Progenitor cell of endocrine pancreas (in vitro differentiated cells): ENCODE results near the gene CFAP47. TPM values are rescaled to one million over a fixed set of nuclear protein-coding genes. Genes with fewer than 3 reads are reported as not detected.

ENCODE experiments used
- DNase-seq: peaks from one replicate; pipeline ENCODE4 v3.0.0; 2021; ENCODE audit warnings: low spot score; ENCODE audit not compliant: unreplicated experiment
- H3K27ac Mint-ChIP-seq: 2 replicates; pipeline ENCODE4 v1.8.0; 2021; ENCODE audit warnings: mild to moderate bottlenecking, moderate library complexity, mixed read lengths
- H3K27me3 Mint-ChIP-seq: 2 replicates; pipeline ENCODE4 v1.8.0; 2021; ENCODE audit warnings: mixed read lengths
- H3K36me3 Mint-ChIP-seq: 2 replicates; pipeline ENCODE4 v1.8.0; 2022; ENCODE audit warnings: mixed read lengths; ENCODE audit not compliant: insufficient read depth
- H3K4me1 Mint-ChIP-seq: 2 replicates; pipeline ENCODE4 v1.8.0; 2021; ENCODE audit warnings: low read depth, mixed read lengths
- H3K4me3 Mint-ChIP-seq: 2 replicates; pipeline ENCODE4 v1.8.0; 2021; ENCODE audit warnings: low read depth, mild to moderate bottlenecking, moderate library complexity, mixed read lengths
- H3K9me3 Mint-ChIP-seq: 2 replicates; pipeline ENCODE4 v1.8.0; 2021; ENCODE audit warnings: low read depth, mixed read lengths
- total RNA-seq: library from RNA; stranded (reverse); gene quantifications from 2 replicates; pipeline ENCODE4 v1.2.1, GENCODE V29; 2021
- TF ChIP-seq, protein P1 (sequence below): fragments of 200-600 bp; sonication (generic); IDR thresholded peaks from one replicate; pipeline ENCODE4 v1.5.0; 2021; ENCODE audit warnings: antibody characterized with exemption, mild to moderate bottlenecking; ENCODE audit not compliant: unreplicated experiment

CFAP47 gene
- total RNA-seq, 1 donor from 2014 or later, result 1.7 TPM

DNA sequence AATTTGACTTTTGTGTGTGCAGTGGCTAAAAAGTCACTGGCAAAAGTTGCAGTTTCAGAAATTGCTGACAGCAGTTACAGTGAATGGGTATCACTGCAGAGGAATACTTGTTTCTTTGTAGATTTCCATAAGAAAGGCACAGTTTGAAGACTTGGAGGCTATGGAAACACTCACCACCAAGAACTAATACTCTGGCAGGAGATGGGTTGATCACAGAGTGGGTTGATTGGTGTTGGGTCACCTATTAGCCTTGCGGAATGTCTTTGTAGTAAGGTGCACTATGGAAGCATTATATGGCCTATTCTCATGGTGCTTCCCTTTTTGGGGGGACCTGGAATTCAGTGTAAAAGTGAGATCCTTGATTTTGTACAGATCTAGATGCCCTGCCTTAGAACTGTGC, 502.8 kb downstream of the CFAP47 start:
- Mint-ChIP-seq H3K27ac (no peak overlapping the region), H3K9me3 (peaks cover 8% of the 10 kb centered on the region), H3K4me3 (no peak overlapping the region), H3K27me3 (no peaks in the 10 kb centered on the region), H3K36me3 (no peaks in the 10 kb centered on the region), H3K4me1 (no peaks in the 10 kb centered on the region)
- TF ChIP-seq, protein P1, sequence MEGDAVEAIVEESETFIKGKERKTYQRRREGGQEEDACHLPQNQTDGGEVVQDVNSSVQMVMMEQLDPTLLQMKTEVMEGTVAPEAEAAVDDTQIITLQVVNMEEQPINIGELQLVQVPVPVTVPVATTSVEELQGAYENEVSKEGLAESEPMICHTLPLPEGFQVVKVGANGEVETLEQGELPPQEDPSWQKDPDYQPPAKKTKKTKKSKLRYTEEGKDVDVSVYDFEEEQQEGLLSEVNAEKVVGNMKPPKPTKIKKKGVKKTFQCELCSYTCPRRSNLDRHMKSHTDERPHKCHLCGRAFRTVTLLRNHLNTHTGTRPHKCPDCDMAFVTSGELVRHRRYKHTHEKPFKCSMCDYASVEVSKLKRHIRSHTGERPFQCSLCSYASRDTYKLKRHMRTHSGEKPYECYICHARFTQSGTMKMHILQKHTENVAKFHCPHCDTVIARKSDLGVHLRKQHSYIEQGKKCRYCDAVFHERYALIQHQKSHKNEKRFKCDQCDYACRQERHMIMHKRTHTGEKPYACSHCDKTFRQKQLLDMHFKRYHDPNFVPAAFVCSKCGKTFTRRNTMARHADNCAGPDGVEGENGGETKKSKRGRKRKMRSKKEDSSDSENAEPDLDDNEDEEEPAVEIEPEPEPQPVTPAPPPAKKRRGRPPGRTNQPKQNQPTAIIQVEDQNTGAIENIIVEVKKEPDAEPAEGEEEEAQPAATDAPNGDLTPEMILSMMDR, result no peak
- no peak for DNase-seq

GRCh38 chrX:36431819-36432218, 512.3 kb downstream of the CFAP47 start:
- no peak for DNase-seq
- no peaks in the 10 kb centered on the region for H3K4me1 Mint-ChIP-seq
- TF ChIP-seq, protein P1, result no peak
- no peak overlapping the region for H3K4me3 Mint-ChIP-seq
- H3K9me3 Mint-ChIP-seq, result peaks cover 15% of the 10 kb centered on the region
- H3K27me3 Mint-ChIP-seq, result no peaks in the 10 kb centered on the region
- no peaks in the 10 kb centered on the region for H3K36me3 Mint-ChIP-seq
- no peak overlapping the region for H3K27ac Mint-ChIP-seq

DNA sequence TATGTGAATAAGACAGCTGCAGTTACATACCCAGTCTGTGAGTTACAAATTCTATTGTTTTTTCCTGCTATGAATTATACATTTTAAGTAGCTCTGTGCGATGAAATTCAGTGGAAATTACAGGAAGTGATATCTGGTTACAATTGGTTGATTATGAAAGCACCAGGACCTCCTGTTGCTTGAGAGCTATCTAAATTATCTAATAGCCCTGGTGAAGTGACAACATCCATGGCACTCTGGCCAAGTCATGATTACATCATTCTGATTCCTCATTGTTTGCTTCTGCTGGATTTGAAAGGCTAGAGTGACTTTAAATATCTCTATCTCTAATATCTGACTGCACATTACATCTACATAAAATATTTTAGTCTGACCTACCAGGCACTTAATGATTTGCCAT, 515.0 kb downstream of the CFAP47 start:
- TF ChIP-seq, protein P1, result no peak
- no peak for DNase-seq
- Mint-ChIP-seq H3K36me3 (no peaks in the 10 kb centered on the region), H3K4me3 (no peak overlapping the region), H3K27me3 (no peaks in the 10 kb centered on the region), H3K27ac (no peak overlapping the region), H3K4me1 (no peaks in the 10 kb centered on the region), H3K9me3 (peaks cover 22% of the 10 kb centered on the region)

Other genes starting within 250 kb of the CFAP47 start
- gene MAGEB16, start 121.4 kb upstream of the CFAP47 start, total RNA-seq, result not detected in 2 replicates